ENCODE results near the gene ARHGAP26. TPM values are rescaled to one million over a fixed set of nuclear protein-coding genes. Genes with fewer than 3 reads are reported as not detected.
A peak's percentile ranks its signal among the peaks of the same experiment; 100 is the strongest.

Gene ARHGAP26
- polyA plus RNA-seq, 3 donors: 26.5 to 56.8 (median 28.7) TPM

DNA sequence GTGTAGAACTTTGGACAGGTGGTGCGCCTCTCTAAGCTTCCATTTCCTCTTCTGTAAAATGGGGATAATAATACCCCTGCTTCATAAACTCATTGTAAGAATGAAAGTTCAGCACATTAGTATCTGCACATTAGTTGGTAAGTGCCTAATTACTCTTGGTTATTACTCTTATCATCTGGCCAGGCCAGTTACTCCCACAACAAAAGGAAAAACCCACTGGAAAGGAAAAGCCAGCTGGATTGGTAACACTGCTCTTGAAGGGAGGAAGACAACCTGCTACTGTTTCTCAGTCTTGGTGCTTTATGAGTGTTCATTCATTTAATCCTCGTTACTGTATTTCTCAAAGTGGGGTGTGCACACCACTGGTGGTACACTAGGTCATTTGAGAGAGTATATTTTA lies 251.4 kb downstream of the ARHGAP26 start:
- Mint-ChIP-seq H3K27me3 (ENCODE audit: low read depth in 3 of 3) (peaks cover 0 to 2% (median 0%) of the 10 kb centered on the region in 3 donors), H3K4me1 (peaks cover 9% of the 10 kb centered on the region)

DNA sequence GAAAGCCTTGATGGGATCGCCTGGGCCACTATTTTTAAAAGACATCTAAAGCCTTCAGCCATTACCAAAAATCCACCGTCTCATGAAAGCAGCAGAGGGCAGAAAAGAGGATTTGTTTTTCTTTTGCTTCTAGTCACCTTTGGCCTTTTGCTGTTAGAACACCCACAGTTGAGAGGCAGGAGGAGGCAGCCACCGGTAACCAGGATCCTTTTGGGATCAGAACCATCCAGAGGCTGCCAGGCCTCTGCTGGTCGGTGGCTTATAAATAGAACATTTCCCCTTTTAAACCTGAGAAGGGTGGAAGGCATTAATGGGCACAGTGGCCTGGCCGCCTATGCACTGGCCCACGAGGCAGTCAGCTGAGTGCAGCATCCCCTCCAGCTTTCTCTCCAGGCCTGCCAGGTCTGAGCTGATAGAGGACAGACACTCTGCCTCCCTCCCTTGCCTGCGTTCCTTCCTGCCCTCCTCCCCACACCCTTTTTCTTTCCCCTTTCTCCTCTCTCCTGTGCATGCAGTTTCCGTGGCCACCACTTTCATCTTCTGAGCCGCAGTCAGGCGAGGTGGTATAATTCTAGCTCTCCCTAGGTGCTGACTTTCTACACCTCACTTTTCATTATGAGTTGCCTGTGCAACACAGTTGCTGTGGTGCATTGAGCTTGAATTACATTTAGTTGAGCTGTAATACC lies 253.4 kb downstream of the ARHGAP26 start:
- Histone ChIP-seq H3K4me1 (ENCODE audit: control insufficient read depth in 1 of 2, insufficient read depth in 2 of 2, low read length in 2 of 2) (no peaks in the 10 kb centered on the region), H3K4me2 (replicated peaks; ENCODE audit: extremely low read depth, low read length, poor library complexity, severe bottlenecking) (no peak overlapping the region), H3K9me3 (replicated peaks in 1 of 2; ENCODE audit: control insufficient read depth in 1 of 2, insufficient read depth in 1 of 2, low read length in 2 of 2) (no peaks in the 10 kb centered on the region), H3K36me3 (replicated peaks in 1 of 2; ENCODE audit: control insufficient read depth in 1 of 2, insufficient read depth in 2 of 2, low read length in 2 of 2) (peaks cover 50 to 83% of the 10 kb centered on the region in 2 donors), H4K20me1 (ENCODE audit: insufficient read depth, low read length) (peaks cover 66% of the 10 kb centered on the region), H3K9ac (ENCODE audit: insufficient read depth, low read length, poor library complexity, severe bottlenecking) (no peak overlapping the region), H3K79me2 (ENCODE audit: insufficient read depth, low read length) (no peaks in the 10 kb centered on the region), H3K27me3 (ENCODE audit: control insufficient read depth in 2 of 2, insufficient read depth in 2 of 2, low read length in 2 of 2) (no peaks in the 10 kb centered on the region), H2AFZ (ENCODE audit: insufficient read depth, low read depth, low read length, poor library complexity, severe bottlenecking) (no peak overlapping the region), H3K4me3 (replicated peaks in 1 of 3; ENCODE audit: low read depth in 2 of 3, low read length in 3 of 3) (no peak overlapping the region), H3K27ac (ENCODE audit: low read depth in 1 of 2, low read length in 2 of 2) (peak overlapping the region in 1 of 2 donors; percentile 5)
- 77% methylated on average over 8 of the region's 10 CpGs for WGBS (ENCODE audit: insufficient coverage)
- Mint-ChIP-seq H3K4me1 (peaks cover 5% of the 10 kb centered on the region), H3K27me3 (ENCODE audit: low read depth in 3 of 3) (peaks cover 0 to 2% (median 0%) of the 10 kb centered on the region in 3 donors), H3K4me3 (no peak overlapping the region), H3K27ac (peak overlapping the region in 5 of 7 donors; percentile 29 to 74 (median 34)), H3K36me3 (peaks cover 74 to 83% of the 10 kb centered on the region in 2 donors), H3K9me3 (no peaks in the 10 kb centered on the region)
- TF ChIP-seq, protein P1, sequence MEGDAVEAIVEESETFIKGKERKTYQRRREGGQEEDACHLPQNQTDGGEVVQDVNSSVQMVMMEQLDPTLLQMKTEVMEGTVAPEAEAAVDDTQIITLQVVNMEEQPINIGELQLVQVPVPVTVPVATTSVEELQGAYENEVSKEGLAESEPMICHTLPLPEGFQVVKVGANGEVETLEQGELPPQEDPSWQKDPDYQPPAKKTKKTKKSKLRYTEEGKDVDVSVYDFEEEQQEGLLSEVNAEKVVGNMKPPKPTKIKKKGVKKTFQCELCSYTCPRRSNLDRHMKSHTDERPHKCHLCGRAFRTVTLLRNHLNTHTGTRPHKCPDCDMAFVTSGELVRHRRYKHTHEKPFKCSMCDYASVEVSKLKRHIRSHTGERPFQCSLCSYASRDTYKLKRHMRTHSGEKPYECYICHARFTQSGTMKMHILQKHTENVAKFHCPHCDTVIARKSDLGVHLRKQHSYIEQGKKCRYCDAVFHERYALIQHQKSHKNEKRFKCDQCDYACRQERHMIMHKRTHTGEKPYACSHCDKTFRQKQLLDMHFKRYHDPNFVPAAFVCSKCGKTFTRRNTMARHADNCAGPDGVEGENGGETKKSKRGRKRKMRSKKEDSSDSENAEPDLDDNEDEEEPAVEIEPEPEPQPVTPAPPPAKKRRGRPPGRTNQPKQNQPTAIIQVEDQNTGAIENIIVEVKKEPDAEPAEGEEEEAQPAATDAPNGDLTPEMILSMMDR (IDR thresholded peaks at IDR 0.05): no peak
- no peak for DNase-seq
- intact Hi-C loops (cut with micrococcal nuclease): no loop called here

More for the DNA sequence above, 251.4 kb downstream of the ARHGAP26 start:
- no peak for DNase-seq
- H3K79me2 ChIP-seq (ENCODE audit: insufficient read depth, low read length): no peaks in the 10 kb centered on the region
- intact Hi-C loops (cut with micrococcal nuclease): no loop called here
- Mint-ChIP-seq H3K9me3 (no peaks in the 10 kb centered on the region), H3K36me3 (peaks cover 81 to 91% of the 10 kb centered on the region in 2 donors), H3K4me3 (no peak overlapping the region), H3K27ac (peak overlapping the region in 3 of 7 donors; percentile 2 to 61 (median 12))
- H3K4me3 ChIP-seq (replicated peaks in 1 of 3; ENCODE audit: low read depth in 2 of 3, low read length in 3 of 3): no peak overlapping the region
- H3K27ac ChIP-seq (ENCODE audit: low read depth in 1 of 2, low read length in 2 of 2): no peak overlapping the region
- no peaks in the 10 kb centered on the region for H3K9me3 ChIP-seq (replicated peaks in 1 of 2; ENCODE audit: control insufficient read depth in 1 of 2, insufficient read depth in 1 of 2, low read length in 2 of 2)
- H3K9ac ChIP-seq (ENCODE audit: insufficient read depth, low read length, poor library complexity, severe bottlenecking): no peak overlapping the region
- peaks cover 51 to 92% of the 10 kb centered on the region in 2 donors for H3K36me3 ChIP-seq (replicated peaks in 1 of 2; ENCODE audit: control insufficient read depth in 1 of 2, insufficient read depth in 2 of 2, low read length in 2 of 2)
- no peak overlapping the region for H2AFZ ChIP-seq (ENCODE audit: insufficient read depth, low read depth, low read length, poor library complexity, severe bottlenecking)
- no peaks in the 10 kb centered on the region for H3K27me3 ChIP-seq (ENCODE audit: control insufficient read depth in 2 of 2, insufficient read depth in 2 of 2, low read length in 2 of 2)
- TF ChIP-seq, protein P1 (IDR thresholded peaks at IDR 0.05): no peak
- H3K4me1 ChIP-seq (ENCODE audit: control insufficient read depth in 1 of 2, insufficient read depth in 2 of 2, low read length in 2 of 2): no peaks in the 10 kb centered on the region
- no CpG with 5 or more reads among the region's 2 CpGs for WGBS (ENCODE audit: insufficient coverage)
- peaks cover 49% of the 10 kb centered on the region for H4K20me1 ChIP-seq (ENCODE audit: insufficient read depth, low read length)
- H3K4me2 ChIP-seq (replicated peaks; ENCODE audit: extremely low read depth, low read length, poor library complexity, severe bottlenecking): no peak overlapping the region
